Thyroid gland (tissue), 4 donors: Measurements from ENCODE around the gene PTPN3. TPM values are rescaled to one million over a fixed set of nuclear protein-coding genes. Genes with fewer than 3 reads are reported as not detected.

Source experiments
- DNase-seq, 2 donors: peaks; one replicate each; pipeline ENCODE4 v3.0.0-alpha.2; 2019
- H3K27ac ChIP-seq, 3 donors: fragments of 200-600 bp; sonication (generic); 1 replicate in 2 of 3; 2 replicates in 1 of 3; pipeline ENCODE4 v1.5.1; 2016 to 2019; ENCODE audit warnings: mild to moderate bottlenecking in 1 of 3, moderate library complexity in 1 of 3
- H3K27me3 ChIP-seq: fragments of 200-600 bp; sonication (generic); one replicate; pipeline ENCODE4 v1.5.1; 2019
- H3K36me3 ChIP-seq, 2 donors: fragments of 200-600 bp; sonication (generic); one replicate each; pipeline ENCODE4 v1.5.1; 2016 to 2019
- H3K4me1 ChIP-seq, 2 donors: fragments of 200-600 bp; sonication (generic); one replicate each; pipeline ENCODE4 v1.5.1; 2017 to 2019
- H3K4me3 ChIP-seq, 3 donors: fragments of 200-600 bp; sonication (generic); replicated peaks in 1 of 3; 1 replicate in 2 of 3; 2 replicates in 1 of 3; pipeline ENCODE4 v1.5.1; 2016; ENCODE audit warnings: mild to moderate bottlenecking in 1 of 3
- H3K9me3 ChIP-seq: fragments of 200-600 bp; sonication (generic); one replicate; pipeline ENCODE4 v1.5.1; 2017
- POLR2A ChIP-seq, 2 donors: fragments of 450-650 bp; IDR thresholded peaks; one replicate each; pipeline ENCODE4 v1.6.1; 2017; ENCODE audit warnings: antibody characterized with exemption in 2 of 2, mild to moderate bottlenecking in 2 of 2, moderate library complexity in 1 of 2
- WGBS, 2 donors: methylation state at CpG; one replicate each; pipeline ENCODE4 v1.1.5; 2017; 5-methylcytosine and 5-hydroxymethylcytosine counted together
- intact Hi-C: fragments of 100-400 bp; cut with DNase I; formaldehyde crosslinking; loops from one replicate; pipeline ENCODE4 v1.15.1; 2023
- total RNA-seq, 4 donors: library from RNA; depleted of rRNA; stranded (reverse); fragments of >200 nt; gene quantifications; one replicate each; pipeline ENCODE4 v1.2.3, GENCODE V29; 2016
- TF ChIP-seq, protein P1 (sequence below), 6 experiments: fragments of 200-600 bp in 3 of 6; fragments of 450-650 bp in 3 of 6; sonication (generic) in 3 of 6; IDR thresholded peaks; one replicate each; pipeline ENCODE4 v1.5.1; 2016 to 2019; ENCODE audit warnings: antibody characterized with exemption in 6 of 6, mild to moderate bottlenecking in 2 of 6, inconsistent platforms in 1 of 6, moderate library complexity in 1 of 6

PTPN3 gene
- total RNA-seq, 4 donors from 2014 or later = 18.6 to 22.0 (median 21.3) TPM

DNA sequence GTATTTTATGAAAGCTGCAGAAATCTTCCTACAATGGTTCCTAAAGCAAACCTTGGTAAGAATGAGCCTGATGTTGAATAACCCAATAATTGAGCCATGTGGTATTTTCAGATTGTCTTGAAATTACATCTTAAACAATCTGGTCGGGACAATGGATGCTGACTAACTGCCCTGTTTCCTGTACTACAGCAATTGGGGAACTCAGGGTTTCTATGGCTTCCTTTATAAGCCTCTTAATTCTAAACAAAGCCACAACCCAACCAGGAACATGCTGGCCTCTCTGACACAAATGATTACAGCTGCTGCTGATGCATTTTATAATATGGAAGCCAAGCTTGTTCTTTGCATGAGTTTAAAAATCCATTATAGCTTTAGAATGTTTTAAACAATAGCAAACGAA lies 30.2 kb downstream of the PTPN3 start:
- intact Hi-C loops = no loop called here
- DNase-seq = no peak
- no peaks in the 10 kb centered on the region for H3K9me3 ChIP-seq
- 70 to 87% methylated on average over 2 of the region's 2 CpGs for WGBS, 2 donors
- peaks cover 5 to 6% of the 10 kb centered on the region in 2 donors for H3K4me1 ChIP-seq
- H3K27ac ChIP-seq = no peak overlapping the region
- TF ChIP-seq, protein P1, sequence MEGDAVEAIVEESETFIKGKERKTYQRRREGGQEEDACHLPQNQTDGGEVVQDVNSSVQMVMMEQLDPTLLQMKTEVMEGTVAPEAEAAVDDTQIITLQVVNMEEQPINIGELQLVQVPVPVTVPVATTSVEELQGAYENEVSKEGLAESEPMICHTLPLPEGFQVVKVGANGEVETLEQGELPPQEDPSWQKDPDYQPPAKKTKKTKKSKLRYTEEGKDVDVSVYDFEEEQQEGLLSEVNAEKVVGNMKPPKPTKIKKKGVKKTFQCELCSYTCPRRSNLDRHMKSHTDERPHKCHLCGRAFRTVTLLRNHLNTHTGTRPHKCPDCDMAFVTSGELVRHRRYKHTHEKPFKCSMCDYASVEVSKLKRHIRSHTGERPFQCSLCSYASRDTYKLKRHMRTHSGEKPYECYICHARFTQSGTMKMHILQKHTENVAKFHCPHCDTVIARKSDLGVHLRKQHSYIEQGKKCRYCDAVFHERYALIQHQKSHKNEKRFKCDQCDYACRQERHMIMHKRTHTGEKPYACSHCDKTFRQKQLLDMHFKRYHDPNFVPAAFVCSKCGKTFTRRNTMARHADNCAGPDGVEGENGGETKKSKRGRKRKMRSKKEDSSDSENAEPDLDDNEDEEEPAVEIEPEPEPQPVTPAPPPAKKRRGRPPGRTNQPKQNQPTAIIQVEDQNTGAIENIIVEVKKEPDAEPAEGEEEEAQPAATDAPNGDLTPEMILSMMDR (IDR thresholded peaks at IDR 0.05) = no peak
- TF ChIP-seq POLR2A (IDR thresholded peaks at IDR 0.05) = no peak
- H3K36me3 ChIP-seq = no peaks in the 10 kb centered on the region
- no peak overlapping the region for H3K4me3 ChIP-seq
- H3K27me3 ChIP-seq = no peaks in the 10 kb centered on the region

DNA sequence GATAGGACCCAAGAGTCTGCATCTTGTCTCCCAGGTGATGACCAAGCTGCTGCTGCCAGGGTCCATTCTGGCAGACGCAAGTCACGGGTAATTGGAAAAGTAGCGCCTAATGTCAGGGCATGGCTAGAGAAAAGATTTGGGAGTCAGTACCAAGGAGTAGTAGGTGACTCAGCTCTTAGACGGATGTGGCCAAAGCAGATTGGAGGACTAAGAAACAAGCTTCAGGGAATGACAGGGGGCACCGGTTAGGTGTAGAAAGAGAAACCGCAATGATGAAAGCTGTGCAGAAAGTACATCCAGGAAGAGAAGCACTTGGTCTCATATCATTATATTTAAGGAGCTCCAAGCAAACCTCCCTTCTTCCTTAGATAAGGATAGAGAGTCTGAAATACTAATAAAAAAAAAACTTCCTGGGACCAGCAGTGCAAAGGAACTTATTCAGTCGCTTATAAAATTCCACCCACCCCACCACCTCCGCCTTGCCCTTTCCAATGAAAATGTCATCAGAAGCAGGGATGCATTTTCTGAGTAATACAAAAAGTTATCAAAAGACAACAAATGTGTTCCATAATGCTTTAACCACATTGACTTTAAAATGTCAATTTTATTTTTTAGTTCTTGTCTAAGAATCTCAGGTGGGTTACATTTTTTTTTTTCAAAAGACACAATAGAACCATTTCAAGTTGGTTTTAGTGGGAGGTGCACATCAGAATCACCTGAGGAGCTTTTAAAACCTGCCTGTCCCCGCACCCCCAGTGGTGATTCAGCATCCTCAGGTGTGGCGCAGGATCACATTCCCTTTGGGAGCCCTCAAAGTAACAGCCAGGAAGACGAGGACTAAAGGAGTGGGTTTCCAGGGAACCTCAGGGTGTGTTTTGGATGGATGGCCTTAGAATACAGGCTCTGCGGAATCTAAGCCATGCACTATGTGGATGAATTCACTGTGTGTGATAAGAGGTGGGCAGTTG lies 31.2 kb downstream of the PTPN3 start:
- intact Hi-C loops = no loop called here
- Histone ChIP-seq H3K9me3 (no peaks in the 10 kb centered on the region), H3K27ac (no peak overlapping the region), H3K4me1 (peaks cover 2% of the 10 kb centered on the region in 2 donors), H3K4me3 (no peak overlapping the region), H3K36me3 (no peaks in the 10 kb centered on the region), H3K27me3 (no peaks in the 10 kb centered on the region)
- TF ChIP-seq POLR2A (IDR thresholded peaks at IDR 0.05) = no peak
- TF ChIP-seq, protein P1 (IDR thresholded peaks at IDR 0.05) = no peak
- DNase-seq = no peak
- 93% methylated on average over 12 of the region's 12 CpGs for WGBS, 2 donors

DNA sequence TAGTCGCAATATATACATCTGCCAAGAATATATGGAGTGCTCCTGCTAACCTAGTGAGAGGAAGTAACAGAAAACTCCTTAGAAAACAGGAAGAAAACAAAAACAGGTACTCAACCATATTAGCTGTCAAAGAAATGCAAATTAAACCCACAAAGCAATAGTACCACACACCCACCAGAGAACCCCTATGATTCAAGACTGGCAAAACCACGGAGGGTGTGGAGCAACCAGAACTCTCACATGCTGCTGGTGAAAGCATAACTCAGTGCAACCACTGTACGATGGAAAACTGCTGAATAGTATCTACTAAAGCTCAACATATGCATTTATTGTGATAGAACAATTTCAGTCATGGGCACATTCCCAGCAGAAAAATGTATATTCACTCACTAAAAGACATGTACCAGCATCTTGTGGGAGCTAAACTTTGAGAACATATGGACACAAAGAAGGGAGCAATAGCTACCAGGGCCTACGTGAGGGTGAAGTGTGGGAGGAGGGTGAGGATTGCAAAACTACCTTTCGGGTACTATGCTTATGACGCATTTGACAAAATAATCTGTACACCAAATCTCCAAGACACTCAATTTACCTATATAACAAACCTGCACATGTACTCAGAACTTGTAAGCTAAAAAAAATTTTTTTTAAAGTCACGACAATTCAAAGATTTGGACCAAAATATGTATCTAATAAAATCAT lies 34.0 kb downstream of the PTPN3 start:
- WGBS, 2 donors = 89 to 91% methylated on average over 7 of the region's 7 CpGs
- no peak for DNase-seq
- intact Hi-C loops = no loop called here
- no peaks in the 10 kb centered on the region for H3K36me3 ChIP-seq
- H3K27me3 ChIP-seq = no peaks in the 10 kb centered on the region
- H3K4me3 ChIP-seq = no peak overlapping the region
- H3K27ac ChIP-seq = no peak overlapping the region
- no peaks in the 10 kb centered on the region for H3K9me3 ChIP-seq
- H3K4me1 ChIP-seq = no peaks in the 10 kb centered on the region
- no peak for TF ChIP-seq POLR2A (IDR thresholded peaks at IDR 0.05)
- TF ChIP-seq, protein P1 (IDR thresholded peaks at IDR 0.05) = no peak

DNA sequence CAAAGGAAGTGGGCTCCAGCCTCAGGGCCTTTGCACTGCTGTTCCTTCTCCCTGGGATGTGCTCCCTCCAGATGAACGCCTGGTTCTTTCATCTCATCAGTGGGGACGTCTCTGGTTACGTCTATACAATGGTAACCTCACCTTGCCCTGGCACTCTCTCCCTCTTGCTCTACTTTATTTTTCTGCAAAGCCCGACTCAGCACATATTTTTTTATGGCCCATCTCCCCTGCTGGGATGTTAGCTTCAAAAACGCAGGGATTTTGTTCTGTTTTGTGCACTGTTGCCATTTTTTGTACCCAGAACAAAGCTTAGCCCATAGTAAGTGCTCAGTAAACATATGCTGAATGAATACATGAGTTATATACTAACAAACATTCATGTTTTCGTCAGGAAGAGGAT lies 37.5 kb downstream of the PTPN3 start:
- H3K9me3 ChIP-seq = no peaks in the 10 kb centered on the region
- no peaks in the 10 kb centered on the region for H3K4me1 ChIP-seq
- no peak for DNase-seq
- WGBS, 2 donors = 88 to 93% methylated on average over 6 of the region's 6 CpGs
- no peaks in the 10 kb centered on the region for H3K27me3 ChIP-seq
- no peak overlapping the region for H3K27ac ChIP-seq
- peaks cover 0 to 1% of the 10 kb centered on the region in 2 donors for H3K36me3 ChIP-seq
- TF ChIP-seq, protein P1 (IDR thresholded peaks at IDR 0.05) = no peak
- TF ChIP-seq POLR2A (IDR thresholded peaks at IDR 0.05) = no peak
- intact Hi-C loops = no loop called here
- no peak overlapping the region for H3K4me3 ChIP-seq

DNA sequence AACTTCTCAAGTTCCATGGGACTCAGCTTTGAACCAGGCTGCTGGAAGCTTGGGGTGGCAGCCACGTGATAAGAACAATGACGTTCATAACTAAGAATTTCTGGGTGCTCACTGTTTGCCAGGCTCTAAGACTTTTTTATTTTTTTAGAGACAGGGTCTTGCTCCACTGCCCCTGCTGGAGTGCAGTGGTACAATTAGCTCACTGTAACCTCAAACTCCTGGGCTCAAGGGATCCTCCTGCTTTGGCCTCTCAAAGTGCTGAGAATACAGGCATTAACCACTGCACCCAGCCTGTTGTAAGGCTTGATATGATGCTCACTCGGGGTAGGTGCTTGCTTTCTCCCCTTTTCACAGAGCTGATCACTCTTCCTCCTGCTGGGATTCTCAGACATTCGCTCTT lies 38.7 kb downstream of the PTPN3 start:
- Histone ChIP-seq H3K27ac (no peak overlapping the region), H3K27me3 (no peaks in the 10 kb centered on the region), H3K36me3 (peaks cover 0 to 6% of the 10 kb centered on the region in 2 donors), H3K4me1 (no peaks in the 10 kb centered on the region), H3K4me3 (no peak overlapping the region), H3K9me3 (no peaks in the 10 kb centered on the region)
- 76 to 86% methylated on average over 4 of the region's 4 CpGs for WGBS, 2 donors
- TF ChIP-seq POLR2A (IDR thresholded peaks at IDR 0.05) = no peak
- TF ChIP-seq, protein P1 (IDR thresholded peaks at IDR 0.05) = no peak
- no peak for DNase-seq
- intact Hi-C loops = no loop called here
